DND-41 (cell line): ENCODE data around the gene FOS.
"Not testable (repeated sequence)": the region's sequence is repeated elsewhere in the genome, so short reads cannot be mapped to it uniquely, and the experiment has no call there.

ENCODE experiments used
- CTCF ChIP-seq: IDR thresholded peaks from 2 replicates; pipeline ENCODE4 v1.5.1; 2012; ENCODE audit warnings: borderline replicate concordance, low read length, moderate library complexity, mild to moderate bottlenecking; ENCODE audit not compliant: poor library complexity, severe bottlenecking; ENCODE audit errors: extremely low read depth
- EZH2 ChIP-seq: IDR thresholded peaks from 3 replicates; pipeline ENCODE4 v1.6.1; 2012; ENCODE audit warnings: borderline replicate concordance, low read depth, mild to moderate bottlenecking, moderate library complexity, low read length, inconsistent platforms; ENCODE audit not compliant: severe bottlenecking

GRCh38 chr14:75282555-75283161 is 4.0 kb downstream of the FOS start:
- TF ChIP-seq CTCF, EZH2: not testable (repeated sequence)
